ENCODE data around the gene UPK1B. TPM values are rescaled to one million over a fixed set of nuclear protein-coding genes. Genes with fewer than 3 reads are reported as not detected.
"Not testable (repeated sequence)": the region's sequence is repeated elsewhere in the genome, so short reads cannot be mapped to it uniquely, and the experiment has no call there.

UPK1B gene
- total and polyA plus RNA-seq, 5 experiments from 2014 or later = not detected

DNA sequence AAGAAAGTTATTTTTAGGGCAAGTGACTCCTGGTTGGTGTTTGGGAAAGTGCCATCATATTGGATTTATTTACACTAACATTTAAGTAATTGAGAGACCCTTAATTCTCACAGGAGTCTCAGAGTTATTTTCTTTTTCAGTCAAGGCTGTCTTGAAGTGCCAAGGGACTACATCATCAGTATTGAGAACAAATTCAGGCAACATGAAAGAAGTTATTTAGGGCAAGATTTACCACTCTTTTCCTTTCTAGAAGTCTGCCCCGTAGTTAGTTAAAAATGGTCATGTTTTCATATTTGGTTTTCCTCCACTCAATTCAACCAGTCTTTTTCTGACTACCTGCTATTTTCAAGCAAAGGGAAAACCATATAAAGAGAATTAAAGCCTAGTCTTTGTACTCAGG is 61.2 kb downstream of the UPK1B start:
- DNase-seq = no peak
- H3K4me1 Mint-ChIP-seq = peaks cover 16 to 56% (median 42%) of the 10 kb centered on the region in 4 donors
- peak overlapping the region in 9 of 10 donors; percentile 29 to 85 (median 62) for H3K27ac Mint-ChIP-seq
- peak overlapping the region in 4 of 10 donors; percentile 5 to 45 (median 22) for H3K4me3 Mint-ChIP-seq
- peaks cover 0 to 1% (median 0%) of the 10 kb centered on the region in 9 donors for H3K9me3 Mint-ChIP-seq
- H3K36me3 Mint-ChIP-seq = peaks cover 2 to 53% (median 38%) of the 10 kb centered on the region in 3 donors
- ATAC-seq = no peak
- POLR2A ChIA-PET = no interaction called here
- no peaks in the 10 kb centered on the region for H3K27me3 Mint-ChIP-seq

DNA sequence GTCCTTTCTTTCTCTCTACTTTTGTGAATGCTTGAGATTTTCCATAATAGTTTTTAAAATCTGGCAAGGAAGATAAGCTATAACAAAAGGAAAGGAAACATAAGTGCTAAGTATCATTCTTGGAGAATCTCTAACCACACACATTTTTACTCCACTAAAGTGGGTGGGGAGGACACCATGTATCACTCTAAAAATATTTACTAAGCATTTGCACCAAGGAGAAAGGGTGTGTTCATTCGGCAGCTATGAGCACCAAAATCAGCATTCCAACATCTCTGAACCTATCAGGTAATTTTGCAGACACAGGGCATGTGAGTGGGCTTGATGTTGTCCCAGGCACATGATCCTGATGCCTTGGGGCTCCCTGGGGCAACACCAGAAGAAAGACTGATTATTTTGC is 61.8 kb downstream of the UPK1B start:
- Mint-ChIP-seq H3K4me3 (peak overlapping the region in 5 of 10 donors; percentile 11 to 24 (median 19)), H3K36me3 (peaks cover 0 to 48% (median 33%) of the 10 kb centered on the region in 3 donors), H3K27ac (peak overlapping the region in 9 of 10 donors; percentile 13 to 85 (median 62)), H3K27me3 (no peaks in the 10 kb centered on the region), H3K4me1 (peaks cover 21 to 62% (median 48%) of the 10 kb centered on the region in 4 donors), H3K9me3 (peaks cover 0 to 1% (median 0%) of the 10 kb centered on the region in 9 donors)
- POLR2A ChIA-PET = no interaction called here
- ATAC-seq (no peak), DNase-seq (no peak)

DNA sequence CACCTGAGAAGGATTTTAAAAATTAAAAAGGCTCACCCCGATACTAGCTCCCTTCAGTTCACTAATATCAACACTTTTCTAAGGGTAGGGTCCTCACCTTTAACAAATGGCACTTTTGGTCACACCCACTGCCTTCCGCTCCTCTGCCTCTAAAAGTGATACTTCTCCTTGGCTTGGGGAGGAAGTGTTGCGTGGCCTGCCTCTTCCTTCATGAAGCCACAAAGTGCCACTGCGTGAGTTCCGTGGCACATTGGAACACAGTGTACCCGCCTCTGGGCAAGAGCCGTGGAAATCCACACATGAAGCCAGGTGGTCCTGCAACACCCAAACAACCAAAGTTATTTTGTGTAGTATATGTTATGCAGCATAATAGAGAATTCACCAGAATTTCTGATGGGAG is 63.4 kb downstream of the UPK1B start:
- H3K27me3 Mint-ChIP-seq = no peaks in the 10 kb centered on the region
- H3K4me3 Mint-ChIP-seq = peak overlapping the region in 8 of 10 donors; percentile 10 to 58 (median 32)
- ATAC-seq = no peak
- POLR2A ChIA-PET = no interaction called here
- H3K9me3 Mint-ChIP-seq = peaks cover 0 to 1% (median 0%) of the 10 kb centered on the region in 9 donors
- DNase-seq = peak in 2 of 10 donors; percentile 7 to 10
- H3K4me1 Mint-ChIP-seq = peaks cover 22 to 70% (median 51%) of the 10 kb centered on the region in 4 donors
- H3K27ac Mint-ChIP-seq = peak overlapping the region; percentile 10 to 84 (median 56)
- peaks cover 0 to 35% (median 22%) of the 10 kb centered on the region in 3 donors for H3K36me3 Mint-ChIP-seq

DNA sequence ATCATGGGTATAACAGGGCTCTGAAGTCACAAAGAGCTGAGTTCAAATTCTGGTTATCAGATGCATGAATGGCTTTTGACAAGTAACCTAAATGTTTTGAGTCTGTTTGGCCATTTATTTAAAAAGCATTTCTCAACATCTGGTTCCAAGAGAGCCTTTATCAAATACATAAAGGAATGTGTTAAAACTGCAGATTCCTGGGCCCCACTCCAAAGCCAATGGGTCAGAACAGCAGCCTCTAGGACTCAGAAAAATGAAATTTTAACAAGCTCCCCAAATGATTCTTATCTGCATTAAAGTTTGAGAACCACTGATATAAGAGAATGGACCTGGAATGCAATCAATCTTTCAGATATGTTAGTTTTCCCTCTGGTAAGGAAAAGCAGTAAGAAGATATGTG is 63.9 kb downstream of the UPK1B start:
- Mint-ChIP-seq H3K9me3 (peaks cover 0 to 1% (median 0%) of the 10 kb centered on the region in 9 donors), H3K36me3 (peaks cover 0 to 30% (median 21%) of the 10 kb centered on the region in 3 donors), H3K27me3 (no peaks in the 10 kb centered on the region), H3K4me1 (peaks cover 22 to 68% (median 49%) of the 10 kb centered on the region in 4 donors), H3K4me3 (peak overlapping the region in 4 of 10 donors; percentile 4 to 23 (median 17)), H3K27ac (peak overlapping the region in 6 of 10 donors; percentile 10 to 81 (median 36))
- ATAC-seq (no peak), DNase-seq (no peak)
- POLR2A ChIA-PET = no interaction called here

DNA sequence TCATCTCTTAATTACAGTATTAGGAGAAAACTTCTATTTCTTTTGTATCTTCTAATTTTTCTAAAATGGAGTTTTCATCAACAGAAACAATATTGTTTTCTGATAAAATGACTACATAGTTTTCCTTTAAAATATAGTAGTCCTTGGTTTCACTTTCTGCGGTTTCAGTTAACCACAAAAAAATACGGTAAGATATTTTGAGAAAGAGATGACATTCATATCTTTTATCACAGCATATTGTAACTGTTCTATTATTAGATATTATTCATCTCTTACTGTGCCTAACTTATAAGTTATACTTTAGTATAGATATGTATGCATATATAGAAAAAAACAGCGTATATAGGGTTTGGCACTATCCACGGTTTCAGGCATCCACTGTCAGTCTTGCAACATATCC is 65.0 kb downstream of the UPK1B start:
- Mint-ChIP-seq H3K4me3 (peak overlapping the region in 8 of 10 donors; percentile 19 to 76 (median 67)), H3K36me3 (peaks cover 0 to 24% (median 15%) of the 10 kb centered on the region in 3 donors), H3K4me1 (peaks cover 21 to 66% (median 48%) of the 10 kb centered on the region in 4 donors), H3K27me3 (no peaks in the 10 kb centered on the region), H3K27ac (peak overlapping the region in 8 of 10 donors; percentile 60 to 93 (median 76)), H3K9me3 (no peaks in the 10 kb centered on the region)
- DNase-seq = no peak
- no peak for ATAC-seq
- POLR2A ChIA-PET = no interaction called here

DNA sequence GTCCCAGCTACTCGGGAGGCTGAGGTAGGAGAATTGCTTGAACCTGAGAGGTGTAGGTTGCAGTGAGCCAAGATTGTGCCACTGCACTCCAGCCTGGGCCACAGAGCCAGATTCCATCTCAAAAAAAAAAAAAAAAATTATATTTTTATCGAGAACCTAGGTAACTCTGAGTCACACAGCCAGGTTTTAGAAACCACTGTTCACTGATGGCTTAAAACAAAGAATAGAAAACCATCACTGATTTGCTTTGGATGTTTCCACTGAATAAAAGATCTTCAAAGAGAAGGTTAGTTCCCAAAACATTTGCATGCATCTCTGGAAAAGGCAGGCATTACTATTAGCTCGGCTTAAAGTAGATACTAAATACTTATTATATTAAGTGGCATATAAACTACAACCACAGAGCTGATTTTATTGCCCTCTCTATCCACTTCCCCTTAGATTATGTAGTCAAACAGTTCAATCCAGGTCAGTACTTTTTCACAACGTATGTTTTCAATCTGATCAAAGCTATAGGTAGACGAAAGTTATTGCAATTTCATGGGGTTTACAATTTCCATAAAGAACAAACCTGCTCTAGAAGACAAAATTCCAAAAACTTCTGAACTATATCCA is 65.9 kb downstream of the UPK1B start:
- no peaks in the 10 kb centered on the region for H3K27me3 Mint-ChIP-seq
- peak in 1 of 2 donors; percentile 13 for ATAC-seq

DNA sequence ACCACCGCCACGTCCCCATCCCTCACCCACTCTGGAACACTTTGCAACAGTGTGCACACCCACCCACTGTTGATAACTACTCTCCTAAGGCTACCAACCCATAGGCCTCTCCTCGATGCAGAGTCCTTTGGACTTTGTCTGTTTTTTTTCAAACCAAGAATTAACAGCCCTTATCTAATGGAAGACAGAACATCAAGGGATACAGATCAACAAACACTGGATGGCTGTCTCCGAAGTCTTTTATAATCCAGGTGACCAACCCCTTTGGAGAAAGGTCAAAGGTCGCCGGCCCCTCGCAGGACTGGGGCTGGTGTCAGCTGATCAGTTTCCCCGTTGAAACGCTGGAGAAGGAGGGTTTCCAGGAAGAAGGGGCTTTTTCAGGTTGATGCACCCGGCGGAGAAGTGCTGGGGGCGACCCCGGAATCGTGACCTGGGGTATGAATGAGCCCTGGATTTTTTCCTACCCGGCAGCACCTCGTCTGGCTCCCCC is 66.7 kb downstream of the UPK1B start:
- H3K36me3 Mint-ChIP-seq = peaks cover 0 to 16% (median 8%) of the 10 kb centered on the region in 3 donors
- peak overlapping the region; percentile 77 to 96 (median 88) for H3K4me3 Mint-ChIP-seq
- POLR2A ChIA-PET = interaction anchor here (0.8 to 3.1 kb wide), 7 partner anchors 54 to 356 kb away, joined by 3 to 24 read pairs (median 4); partner anchors contain the start of genes ARHGAP31 and TIMMDC1
- DNase-seq (peak in 2 of 10 donors; percentile 17 to 63), ATAC-seq (peak; percentile 15 to 18)
- H3K4me1 Mint-ChIP-seq = peaks cover 18 to 56% (median 39%) of the 10 kb centered on the region in 4 donors
- H3K9me3 Mint-ChIP-seq = peaks cover 0 to 1% (median 0%) of the 10 kb centered on the region in 9 donors
- no peaks in the 10 kb centered on the region for H3K27me3 Mint-ChIP-seq
- H3K27ac Mint-ChIP-seq = peak overlapping the region; percentile 83 to 97 (median 92)

More for the DNA sequence above, 65.9 kb downstream of the UPK1B start:
- Mint-ChIP-seq H3K4me1 (peaks cover 21 to 63% (median 46%) of the 10 kb centered on the region in 4 donors), H3K27ac (peak overlapping the region; percentile 54 to 97 (median 90)), H3K9me3 (no peaks in the 10 kb centered on the region), H3K36me3 (peaks cover 0 to 23% (median 8%) of the 10 kb centered on the region in 3 donors), H3K4me3 (peak overlapping the region; percentile 77 to 96 (median 88))
- peak in 2 of 10 donors; percentile 17 to 22 for DNase-seq
- POLR2A ChIA-PET = interaction anchor here (0.6 to 3.1 kb wide), 3 partner anchors 55 to 267 kb away, joined by 3 to 24 read pairs (median 4); partner anchors contain the start of genes ARHGAP31 and TMEM39A

DNA sequence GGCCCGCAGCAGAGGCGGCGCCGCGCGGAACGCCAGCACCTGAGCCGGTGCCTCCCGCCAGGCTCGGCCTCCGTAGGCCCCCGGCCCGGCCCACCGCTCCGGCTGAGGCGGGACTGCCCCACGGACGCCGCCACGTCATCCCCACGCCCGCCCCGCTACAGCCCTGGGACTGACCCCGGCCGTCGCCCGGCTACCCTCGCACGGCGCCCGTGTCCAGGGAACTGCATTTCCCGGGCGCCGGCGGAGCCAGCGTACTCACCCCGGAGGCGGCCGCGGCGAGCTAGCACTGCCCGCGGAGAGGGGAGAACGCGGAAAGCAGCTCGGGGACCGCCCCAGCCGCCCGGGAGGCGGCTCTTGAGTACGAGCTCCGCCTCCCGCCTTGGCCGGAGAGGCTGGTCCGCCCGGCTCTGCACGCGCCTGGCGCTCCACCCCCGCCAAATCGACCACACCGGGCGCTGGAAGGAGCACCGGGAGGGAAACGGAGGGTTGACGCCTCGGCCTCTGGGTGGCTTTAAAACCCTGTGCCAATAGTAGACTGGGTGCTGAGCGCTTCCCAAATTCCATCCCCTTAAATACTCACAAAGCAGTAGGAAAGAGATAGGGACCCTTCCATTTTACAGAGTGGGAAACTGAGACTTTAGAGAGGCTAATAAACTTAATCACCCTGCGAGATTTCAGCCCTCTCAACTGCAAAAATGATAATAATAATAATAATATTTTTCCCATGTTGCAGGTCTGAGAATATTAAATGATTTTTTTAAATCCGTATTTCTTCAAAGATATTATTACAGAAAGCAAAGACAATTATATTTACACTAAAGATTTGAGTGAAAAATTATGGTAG is 67.4 kb downstream of the UPK1B start, which contains the start of gene B4GALT4:
B4GALT4 (minus strand) TSS at position 288 of the 844 bp plus-strand sequence. CDS start 10,779 bp downstream, outside the sequence.
- no peaks in the 10 kb centered on the region for H3K27me3 Mint-ChIP-seq
- DNase-seq (peak; percentile 34 to 75 (median 60)), ATAC-seq (peak; percentile 72 to 81)
- peaks cover 15 to 49% (median 33%) of the 10 kb centered on the region in 4 donors for H3K4me1 Mint-ChIP-seq
- peak within 1 kb of the TSS; percentile 83 to 97 (median 92) for H3K27ac Mint-ChIP-seq
- H3K4me3 Mint-ChIP-seq = peak within 1 kb of the TSS; percentile 77 to 96 (median 88)
- POLR2A ChIA-PET = interaction anchor here (0.6 to 3.1 kb wide), 8 partner anchors 53 to 1108 kb away, joined by 3 to 24 read pairs (median 4); partner anchors contain the start of genes ARHGAP31, LRRC58 and TIMMDC1
- H3K9me3 Mint-ChIP-seq = peaks cover 0 to 3% (median 0%) of the 10 kb centered on the region in 9 donors
- H3K36me3 Mint-ChIP-seq = peaks cover under 1 to 9% (median 3%) of the 10 kb centered on the region in 3 donors

DNA sequence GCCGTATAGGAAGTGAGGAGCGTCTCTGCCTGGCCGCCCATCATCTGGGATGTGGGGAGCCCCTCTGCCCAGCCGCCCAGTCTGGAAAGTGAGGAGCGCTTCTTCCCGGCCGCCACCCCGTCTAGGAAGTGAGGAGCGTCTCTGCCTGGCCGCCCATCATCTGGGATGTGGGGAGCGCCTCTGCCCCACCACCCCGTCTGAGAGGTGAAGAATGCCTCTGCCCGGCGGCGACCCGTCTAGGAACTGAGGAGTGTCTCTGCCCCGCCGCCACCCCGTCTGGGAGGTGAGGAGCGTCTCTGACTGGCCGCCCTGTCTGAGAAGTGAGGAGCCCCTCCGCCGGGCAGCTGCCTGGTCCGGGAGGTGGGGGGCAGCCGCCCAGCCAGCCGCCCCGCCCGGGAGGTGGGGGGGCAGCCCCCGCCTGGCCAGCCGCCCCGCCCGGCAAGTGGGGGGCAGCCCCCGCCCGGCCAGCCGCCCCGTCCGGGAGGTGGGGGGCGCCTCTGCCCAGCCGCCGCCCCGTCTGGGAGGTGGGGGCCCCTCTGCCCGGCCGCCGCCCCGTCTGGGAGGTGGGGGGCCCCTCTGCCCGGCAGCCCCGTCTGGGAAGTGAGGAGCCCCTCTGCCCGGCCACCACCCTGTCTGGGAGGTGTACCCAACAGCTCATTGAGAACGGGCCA is 69.1 kb downstream of the UPK1B start:
- peak overlapping the region in 1 of 10 donors; percentile 66 for H3K27ac Mint-ChIP-seq
- not testable (repeated sequence) for H3K4me3 Mint-ChIP-seq, ATAC-seq, H3K27me3 Mint-ChIP-seq, DNase-seq
- POLR2A ChIA-PET = interaction anchor here (0.5 to 3.1 kb wide), 3 partner anchors 32 to 256 kb away, joined by 3 to 24 read pairs (median 7); partner anchors contain the start of genes ARHGAP31 and TIMMDC1
- H3K9me3 Mint-ChIP-seq = peaks cover 2 to 14% (median 7%) of the 10 kb centered on the region in 9 donors
- H3K4me1 Mint-ChIP-seq = peaks cover 9 to 32% (median 17%) of the 10 kb centered on the region in 4 donors
- peaks cover 0 to 13% (median under 1%) of the 10 kb centered on the region in 3 donors for H3K36me3 Mint-ChIP-seq

DNA sequence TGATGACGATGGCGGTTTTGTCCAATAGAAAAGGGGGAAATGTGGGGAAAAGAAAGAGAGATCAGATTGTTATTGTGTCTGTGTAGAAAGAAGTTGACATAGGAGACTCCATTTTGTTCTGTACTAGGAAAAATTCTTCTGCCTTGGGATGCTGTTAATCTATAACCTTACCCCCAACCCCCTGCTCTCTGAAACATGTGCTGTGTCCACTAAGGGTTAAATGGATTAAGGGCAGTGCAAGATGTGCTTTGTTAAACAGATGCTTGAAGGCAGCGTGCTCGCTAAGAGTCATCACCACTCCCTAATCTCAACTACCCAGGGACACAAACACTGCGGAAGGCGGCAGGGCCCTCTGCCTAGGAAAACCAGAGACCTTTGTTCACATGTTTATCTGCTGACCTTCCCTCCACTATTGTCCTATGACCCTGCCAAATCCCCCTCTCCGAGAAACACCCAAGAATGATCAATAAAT is 69.7 kb downstream of the UPK1B start:
- POLR2A ChIA-PET, H3K4me3 Mint-ChIP-seq, H3K27me3 Mint-ChIP-seq, H3K27ac Mint-ChIP-seq, DNase-seq, ATAC-seq: not testable (repeated sequence)
- Mint-ChIP-seq H3K36me3 (peaks cover 0 to 17% (median 5%) of the 10 kb centered on the region in 3 donors), H3K9me3 (peaks cover 4 to 20% (median 9%) of the 10 kb centered on the region in 9 donors), H3K4me1 (peaks cover 9 to 27% (median 17%) of the 10 kb centered on the region in 4 donors)

DNA sequence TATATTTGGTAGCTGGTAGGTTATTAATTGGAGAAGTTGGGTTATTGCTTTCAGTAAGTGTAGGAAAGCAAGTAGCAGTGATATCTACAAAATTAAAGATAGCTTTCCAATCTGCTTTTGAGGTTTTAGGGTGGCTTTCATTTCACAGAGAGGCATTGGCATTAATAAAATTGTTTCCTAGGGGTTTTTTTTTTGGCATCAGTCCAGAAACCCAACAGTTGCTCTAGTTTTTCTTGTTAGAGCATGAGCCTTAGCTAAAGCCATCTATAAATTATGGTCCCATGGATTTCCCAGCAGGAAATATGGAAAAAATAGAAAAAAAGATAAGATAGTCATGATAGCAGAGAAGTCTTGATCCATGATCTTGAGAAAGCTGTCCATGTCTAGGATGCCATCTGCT is 70.3 kb downstream of the UPK1B start:
- no peak for ATAC-seq
- Mint-ChIP-seq H3K4me3 (no peak overlapping the region), H3K27ac (no peak overlapping the region), H3K9me3 (peaks cover 6 to 26% (median 13%) of the 10 kb centered on the region in 9 donors), H3K27me3 (no peaks in the 10 kb centered on the region), H3K36me3 (peaks cover 0 to 17% (median 8%) of the 10 kb centered on the region in 3 donors), H3K4me1 (peaks cover 9 to 22% (median 15%) of the 10 kb centered on the region in 4 donors)
- no peak for DNase-seq
- POLR2A ChIA-PET = interaction anchor here (0.7 kb wide), 1 partner anchor 85 kb away, joined by 3 read pairs; no protein-coding TSS in a partner anchor

Data from naive thymus-derived CD8-positive, alpha-beta T cell (primary cell).